Measurements from ENCODE around the gene SPEG. TPM values are rescaled to one million over a fixed set of nuclear protein-coding genes. Genes with fewer than 3 reads are reported as not detected.

The SPEG gene
- total RNA-seq, 2 donors from 2014 or later = 82.2 to 90.8 TPM

- H3K27ac ChIP-seq = no peak overlapping the region
- TF ChIP-seq CTCF (IDR thresholded peaks at IDR 0.05) = no peak
- H3K27me3 ChIP-seq = no peaks in the 10 kb centered on the region
- no peak for DNase-seq (ENCODE audit: low spot score)
- H3K36me3 ChIP-seq = peaks cover 30% of the 10 kb centered on the region
- no peak overlapping the region for H3K4me3 ChIP-seq
- no peaks in the 10 kb centered on the region for H3K9me3 ChIP-seq
- H3K4me1 ChIP-seq = peaks cover 0 to 52% of the 10 kb centered on the region in 2 donors
Observed at GRCh38 chr2:219539926-219540678, 105.5 kb downstream of the SPEG start.

GRCh38 chr2:219540784-219541504 lies 106.3 kb downstream of the SPEG start:
- Histone ChIP-seq H3K4me1 (peaks cover 0 to 52% of the 10 kb centered on the region in 2 donors), H3K27me3 (no peaks in the 10 kb centered on the region), H3K27ac (peak overlapping the region in 1 of 2 donors; percentile 94)

DNA sequence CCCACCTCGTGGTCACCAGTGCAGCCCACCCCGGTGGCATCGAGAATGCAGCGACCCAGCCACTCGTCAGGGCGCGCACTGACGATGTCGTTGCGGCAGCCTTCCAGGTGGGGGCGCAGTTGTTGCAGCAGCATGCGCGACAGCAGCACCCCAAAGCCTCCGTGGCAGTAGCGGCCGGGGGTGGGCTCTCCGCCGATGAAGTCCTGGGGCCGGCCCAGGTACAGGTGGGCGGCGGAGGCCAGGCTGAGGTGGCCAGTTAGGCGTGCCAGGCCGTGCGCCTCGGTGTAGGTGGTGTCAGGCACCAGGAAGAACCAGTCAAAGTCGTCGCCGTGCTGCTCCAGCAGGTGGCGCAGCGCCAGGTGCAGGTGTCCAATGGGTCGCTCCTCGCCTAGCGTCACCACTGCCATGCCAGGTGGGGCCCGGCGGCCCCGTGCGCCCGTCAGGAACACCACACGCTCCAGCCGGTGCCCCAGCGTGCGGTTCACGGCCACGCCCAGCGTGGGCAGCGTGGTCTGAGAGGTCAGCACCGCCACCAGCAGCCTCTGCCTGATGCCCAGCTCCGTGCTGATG lies 107.1 kb downstream of the SPEG start:
- peaks cover 30% of the 10 kb centered on the region for H3K36me3 ChIP-seq
- peak; percentile 77 for DNase-seq (ENCODE audit: low spot score)
- H3K4me1 ChIP-seq = peaks cover 0 to 52% of the 10 kb centered on the region in 2 donors
- peak overlapping the region; percentile 94 for H3K27ac ChIP-seq
- peak; percentile 87 to 92 for TF ChIP-seq CTCF (IDR thresholded peaks at IDR 0.05)
- H3K4me3 ChIP-seq = peak overlapping the region in 1 of 2 donors; percentile 77
- H3K27me3 ChIP-seq = no peaks in the 10 kb centered on the region
- no peaks in the 10 kb centered on the region for H3K9me3 ChIP-seq

More at GRCh38 chr2:219540784-219541504, 106.3 kb downstream of the SPEG start:
- H3K4me3 ChIP-seq = no peak overlapping the region
- no peaks in the 10 kb centered on the region for H3K9me3 ChIP-seq
- H3K36me3 ChIP-seq = peaks cover 30% of the 10 kb centered on the region
- DNase-seq (ENCODE audit: low spot score) = no peak
- TF ChIP-seq CTCF (IDR thresholded peaks at IDR 0.05) = no peak

- DNase-seq (ENCODE audit: low spot score) = no peak
- Histone ChIP-seq H3K4me3 (peak overlapping the region; percentile 52 to 77), H3K36me3 (peaks cover 30% of the 10 kb centered on the region), H3K27ac (peak overlapping the region; percentile 94), H3K4me1 (peaks cover 0 to 45% of the 10 kb centered on the region in 2 donors), H3K27me3 (no peaks in the 10 kb centered on the region), H3K9me3 (no peaks in the 10 kb centered on the region)
- TF ChIP-seq CTCF (IDR thresholded peaks at IDR 0.05) = no peak
Observed at GRCh38 chr2:219542931-219543595, 108.4 kb downstream of the SPEG start.

DNA sequence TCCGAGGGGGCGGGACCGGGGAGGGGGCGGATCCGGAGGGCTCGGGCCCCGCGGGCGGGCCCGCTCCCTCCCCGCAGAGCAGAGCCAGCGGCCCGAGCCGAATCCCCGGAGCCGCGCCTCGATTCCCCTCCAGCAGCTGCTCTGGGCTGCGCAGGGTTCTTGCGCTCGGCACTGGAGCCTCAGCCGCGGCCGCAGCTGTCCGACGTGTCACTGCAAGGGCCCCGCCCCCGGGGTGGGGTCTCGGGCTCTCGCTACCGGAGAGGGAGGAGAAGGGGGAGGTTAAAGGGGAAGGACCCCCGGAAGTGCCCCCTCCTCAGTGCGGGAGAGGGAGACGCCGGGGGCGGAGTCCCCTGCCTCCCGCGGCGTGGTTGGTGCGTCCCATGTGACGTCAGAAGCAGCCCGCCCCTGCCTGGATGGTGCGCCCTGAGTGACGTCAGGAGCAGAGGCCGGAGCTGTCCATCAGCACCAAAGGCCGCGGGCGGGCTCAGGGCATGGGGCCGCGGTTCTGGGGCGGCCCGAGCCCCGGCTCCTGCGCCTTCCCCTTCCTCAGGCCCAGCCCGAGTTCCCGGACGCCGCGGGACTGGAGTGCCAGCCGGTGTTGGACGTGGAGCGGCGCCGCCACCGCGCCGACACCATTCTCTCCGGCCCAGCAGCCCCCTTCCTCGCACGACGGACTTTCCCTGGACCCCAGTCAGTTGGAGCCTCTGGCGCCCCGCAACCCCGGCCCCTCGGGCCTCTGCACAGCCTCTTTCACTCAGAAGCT lies 109.1 kb downstream of the SPEG start, which contains the start of the genes CHPF and TMEM198:
CHPF (minus strand) TSS at position 214 of the 763 bp plus-strand sequence. CDS start 271 bp downstream, outside the sequence.
TMEM198 (plus strand) TSS at position 433 of the 763 bp plus-strand sequence. CDS start 700 bp downstream, outside the sequence.
- no peaks in the 10 kb centered on the region for H3K27me3 ChIP-seq
- TF ChIP-seq CTCF (IDR thresholded peaks at IDR 0.05) = no peak
- peak within 1 kb of the TSS; percentile 52 to 77 for H3K4me3 ChIP-seq

More for the DNA sequence above, 109.1 kb downstream of the SPEG start, which contains the start of the genes CHPF and TMEM198:
- peak within 1 kb of the TSS; percentile 94 for H3K27ac ChIP-seq
- H3K36me3 ChIP-seq = peaks cover 25% of the 10 kb centered on the region
- peaks cover 0 to 38% of the 10 kb centered on the region in 2 donors for H3K4me1 ChIP-seq
- no peaks in the 10 kb centered on the region for H3K9me3 ChIP-seq
- peak; percentile 99 for DNase-seq (ENCODE audit: low spot score)

Data from right atrium auricular region (tissue), 2 donors.